ENCODE measurements around the gene DEPDC1B.
"Not testable (repeated sequence)": the region's sequence is repeated elsewhere in the genome, so short reads cannot be mapped to it uniquely, and the experiment has no call there.

Gene DEPDC1B

DNA sequence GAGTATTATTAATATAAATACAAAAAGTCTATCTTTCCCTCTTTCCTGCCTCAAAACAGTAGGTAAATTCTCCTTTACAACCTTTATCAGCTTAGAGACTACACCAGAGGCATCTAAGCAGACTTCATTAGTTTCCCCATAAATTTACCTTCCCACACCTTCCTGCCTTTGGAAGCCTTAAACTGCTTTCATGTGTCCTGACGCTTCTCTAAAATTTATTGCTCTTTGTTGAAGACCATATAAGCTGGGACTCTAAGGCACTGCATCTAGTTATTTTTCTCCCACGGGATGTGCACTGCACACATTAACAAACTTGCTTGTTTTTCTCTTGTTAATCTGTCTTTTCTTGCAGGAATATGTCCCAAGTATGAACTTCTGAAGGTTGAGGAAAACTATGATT, 51.8 kb downstream of the DEPDC1B start:
- H3K27me3 Mint-ChIP-seq = no peaks in the 10 kb centered on the region
- H3K27ac Mint-ChIP-seq = no peak overlapping the region
- no peak overlapping the region for H3K4me3 Mint-ChIP-seq
- DNase-seq = no peak
- no peaks in the 10 kb centered on the region for H3K9me3 Mint-ChIP-seq
- no peaks in the 10 kb centered on the region for H3K36me3 Mint-ChIP-seq
- no peaks in the 10 kb centered on the region for H3K4me1 Mint-ChIP-seq
- ATAC-seq (replicated peaks) = no peak

- Mint-ChIP-seq H3K9me3 (peaks cover 0 to 2% of the 10 kb centered on the region in 2 donors), H3K27ac (no peak overlapping the region), H3K4me3 (no peak overlapping the region), H3K27me3 (no peaks in the 10 kb centered on the region), H3K4me1 (no peaks in the 10 kb centered on the region), H3K36me3 (no peaks in the 10 kb centered on the region)
- DNase-seq (no peak), ATAC-seq (replicated peaks) (no peak)
These were observed 59.1 kb downstream of the DEPDC1B start for GRCh38 chr5:60640901-60641300.

DNA sequence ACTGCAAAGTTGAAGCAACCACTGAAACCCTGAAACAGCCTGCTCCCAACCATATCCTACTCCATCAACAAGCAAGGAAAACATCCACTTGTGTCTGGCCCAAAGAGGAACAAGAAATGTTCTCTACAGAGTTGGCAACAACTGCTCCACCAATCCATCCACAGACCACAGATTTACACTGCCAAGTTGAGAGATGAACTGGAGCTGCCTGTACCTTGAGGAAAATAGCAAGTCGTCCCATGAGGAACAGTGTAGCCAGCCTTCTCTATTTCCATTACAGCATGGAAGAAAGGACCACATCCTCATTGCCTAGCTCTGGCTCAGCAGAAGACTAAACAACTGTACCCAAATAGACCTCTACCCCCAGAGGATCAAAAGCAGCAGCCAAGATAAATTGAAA, 60.4 kb downstream of the DEPDC1B start:
- no peak overlapping the region for H3K27ac Mint-ChIP-seq
- no peak for ATAC-seq (replicated peaks)
- no peak overlapping the region for H3K4me3 Mint-ChIP-seq
- no peaks in the 10 kb centered on the region for H3K36me3 Mint-ChIP-seq
- H3K4me1 Mint-ChIP-seq = no peaks in the 10 kb centered on the region
- no peak for DNase-seq
- peaks cover 0 to 2% of the 10 kb centered on the region in 2 donors for H3K9me3 Mint-ChIP-seq
- H3K27me3 Mint-ChIP-seq = no peaks in the 10 kb centered on the region

DNA sequence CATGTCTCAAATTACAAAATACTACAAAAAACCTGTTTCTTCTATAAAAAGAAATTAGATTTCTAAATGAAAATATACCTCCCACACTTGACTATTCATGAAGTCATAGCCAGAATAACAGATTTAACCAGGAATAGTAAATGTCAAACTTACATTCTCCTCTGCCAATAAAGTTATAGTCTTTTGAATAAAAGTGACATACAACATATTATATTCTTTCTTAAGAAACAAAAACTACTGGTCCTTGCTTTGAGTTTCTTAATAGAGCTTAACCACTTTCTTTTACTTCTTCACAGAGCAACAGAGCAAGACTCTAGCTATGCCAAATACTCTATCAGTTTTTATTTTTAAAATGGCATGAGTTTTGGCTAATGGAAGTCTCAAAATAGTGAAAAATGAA, 61.7 kb downstream of the DEPDC1B start:
- no peaks in the 10 kb centered on the region for H3K36me3 Mint-ChIP-seq
- no peaks in the 10 kb centered on the region for H3K4me1 Mint-ChIP-seq
- no peak overlapping the region for H3K4me3 Mint-ChIP-seq
- peaks cover 0 to 2% of the 10 kb centered on the region in 2 donors for H3K9me3 Mint-ChIP-seq
- H3K27ac Mint-ChIP-seq = no peak overlapping the region
- ATAC-seq (replicated peaks) (no peak), DNase-seq (no peak)
- H3K27me3 Mint-ChIP-seq = no peaks in the 10 kb centered on the region

- Mint-ChIP-seq H3K27me3 (no peaks in the 10 kb centered on the region), H3K36me3 (peaks cover 0 to 1% of the 10 kb centered on the region in 2 donors), H3K9me3 (peaks cover 0 to 2% of the 10 kb centered on the region in 2 donors), H3K4me3 (no peak overlapping the region), H3K4me1 (no peaks in the 10 kb centered on the region), H3K27ac (no peak overlapping the region)
- DNase-seq (no peak), ATAC-seq (replicated peaks) (no peak)
These were observed 63.3 kb downstream of the DEPDC1B start for GRCh38 chr5:60636644-60637043.

DNA sequence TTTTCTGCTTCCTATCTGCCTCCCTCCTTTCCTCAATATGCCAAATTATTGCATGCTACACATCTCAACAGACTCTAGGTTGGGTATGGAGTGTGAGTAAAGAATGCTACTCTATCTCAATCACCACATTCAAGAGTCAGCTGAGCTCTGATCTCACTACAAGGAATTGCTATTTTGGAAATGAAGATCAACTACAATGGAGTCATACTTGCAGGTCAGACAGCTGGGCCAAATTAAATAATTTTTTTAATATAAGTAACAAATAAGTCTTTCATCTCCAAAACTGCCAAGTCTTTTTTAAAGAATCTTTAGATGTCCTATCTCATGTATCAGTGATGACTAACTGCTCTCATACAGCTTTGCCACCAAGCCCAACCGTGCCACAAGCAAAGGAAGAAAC, 64.0 kb downstream of the DEPDC1B start:
- H3K36me3 Mint-ChIP-seq = peaks cover 0 to 1% of the 10 kb centered on the region in 2 donors
- H3K4me1 Mint-ChIP-seq = no peaks in the 10 kb centered on the region
- no peak for ATAC-seq (replicated peaks)

GRCh38 chr5:60634051-60634450, 65.9 kb downstream of the DEPDC1B start:
- H3K27ac Mint-ChIP-seq = no peak overlapping the region
- no peak for DNase-seq
- H3K9me3 Mint-ChIP-seq = peaks cover 0 to 2% of the 10 kb centered on the region in 2 donors
- H3K4me3 Mint-ChIP-seq = no peak overlapping the region
- H3K36me3 Mint-ChIP-seq = peaks cover 0 to 1% of the 10 kb centered on the region in 2 donors
- no peaks in the 10 kb centered on the region for H3K4me1 Mint-ChIP-seq
- no peaks in the 10 kb centered on the region for H3K27me3 Mint-ChIP-seq
- ATAC-seq (replicated peaks) = no peak

More for the DNA sequence above, 64.0 kb downstream of the DEPDC1B start:
- DNase-seq = no peak
- H3K27ac Mint-ChIP-seq = no peak overlapping the region
- peaks cover 0 to 2% of the 10 kb centered on the region in 2 donors for H3K9me3 Mint-ChIP-seq
- no peak overlapping the region for H3K4me3 Mint-ChIP-seq
- no peaks in the 10 kb centered on the region for H3K27me3 Mint-ChIP-seq

- Mint-ChIP-seq H3K27ac (no peak overlapping the region), H3K36me3 (peaks cover 0 to 1% of the 10 kb centered on the region in 2 donors), H3K4me1 (no peaks in the 10 kb centered on the region), H3K9me3 (peaks cover 0 to 2% of the 10 kb centered on the region in 2 donors), H3K4me3 (no peak overlapping the region), H3K27me3 (no peaks in the 10 kb centered on the region)
- ATAC-seq (replicated peaks) (no peak), DNase-seq (no peak)
These were observed 66.6 kb downstream of the DEPDC1B start for GRCh38 chr5:60633341-60633740.

DNA sequence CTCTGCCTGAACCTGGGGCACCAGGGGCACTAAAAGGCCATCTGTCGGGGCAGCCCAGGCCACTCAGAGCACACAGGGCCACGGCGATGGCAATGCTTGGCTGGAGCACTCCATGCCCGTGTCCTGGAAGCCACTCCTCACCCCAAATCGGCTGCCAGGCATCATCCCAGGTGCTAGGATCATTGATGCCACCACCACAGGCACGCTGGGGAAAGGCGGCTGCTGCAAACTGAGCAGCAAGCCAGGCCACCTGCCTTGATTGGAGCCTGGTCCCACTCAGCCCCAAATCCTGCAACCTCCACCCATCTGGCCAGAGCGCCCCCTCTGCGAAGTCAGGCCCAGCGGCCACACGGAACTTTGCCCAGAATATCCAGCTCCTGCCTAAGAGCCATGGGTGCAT, 67.8 kb downstream of the DEPDC1B start:
- Mint-ChIP-seq H3K27ac (no peak overlapping the region), H3K4me1 (no peaks in the 10 kb centered on the region), H3K4me3 (no peak overlapping the region), H3K36me3 (peaks cover 0 to 1% of the 10 kb centered on the region in 2 donors), H3K27me3 (no peaks in the 10 kb centered on the region), H3K9me3 (no peaks in the 10 kb centered on the region)
- DNase-seq (no peak), ATAC-seq (replicated peaks) (no peak)

- Mint-ChIP-seq H3K36me3 (peaks cover 0 to 1% of the 10 kb centered on the region in 2 donors), H3K27me3 (no peaks in the 10 kb centered on the region), H3K9me3 (no peaks in the 10 kb centered on the region), H3K4me3 (no peak overlapping the region), H3K27ac (no peak overlapping the region), H3K4me1 (no peaks in the 10 kb centered on the region)
- ATAC-seq (replicated peaks) (no peak), DNase-seq (no peak)
These were observed 69.1 kb downstream of the DEPDC1B start for GRCh38 chr5:60630836-60631235.

DNA sequence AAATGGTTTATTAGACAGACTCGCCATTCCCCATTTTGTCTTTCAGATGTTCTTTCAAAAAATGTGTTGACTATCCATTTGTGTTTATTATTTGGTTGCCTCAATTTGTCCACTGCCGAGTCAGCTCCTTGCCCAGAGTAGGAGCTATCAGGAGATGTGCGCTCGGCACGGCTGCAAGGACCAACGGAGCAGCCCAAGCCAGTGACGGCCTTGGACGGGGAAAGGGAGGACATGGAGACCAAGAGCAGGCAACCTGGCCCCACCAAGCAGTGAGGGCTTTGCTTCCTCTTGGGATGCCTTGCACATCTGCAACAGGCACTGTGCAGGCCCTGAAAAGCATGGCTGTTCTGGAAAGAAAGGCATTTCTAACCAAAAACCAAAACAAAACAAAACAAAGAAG, 69.8 kb downstream of the DEPDC1B start:
- ATAC-seq (replicated peaks) = no peak
- Mint-ChIP-seq H3K27me3 (no peaks in the 10 kb centered on the region), H3K27ac (no peak overlapping the region), H3K9me3 (no peaks in the 10 kb centered on the region), H3K4me1 (no peaks in the 10 kb centered on the region), H3K36me3 (peaks cover 0 to 1% of the 10 kb centered on the region in 2 donors), H3K4me3 (no peak overlapping the region)
- DNase-seq = no peak

DNA sequence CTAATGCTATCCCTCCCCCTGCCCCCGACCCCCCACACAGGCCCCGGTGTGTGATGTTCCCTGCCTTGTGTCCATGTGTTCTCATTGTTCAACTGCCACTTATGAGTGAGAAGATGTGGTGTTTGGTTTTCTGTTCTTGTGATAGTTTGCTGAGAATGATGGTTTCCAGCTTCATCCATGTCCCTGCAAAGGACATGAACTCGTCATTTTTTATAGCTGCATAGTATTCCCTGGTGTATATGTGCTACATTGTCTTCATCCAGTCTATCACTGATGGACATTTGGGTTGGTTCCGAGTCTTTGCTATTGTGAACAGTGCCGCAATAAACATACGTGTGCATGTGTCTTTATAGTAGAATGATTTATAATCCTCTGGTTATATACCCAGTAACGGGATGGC, 75.1 kb downstream of the DEPDC1B start:
- not testable (repeated sequence) for ATAC-seq (replicated peaks); H3K9me3 Mint-ChIP-seq

DNA sequence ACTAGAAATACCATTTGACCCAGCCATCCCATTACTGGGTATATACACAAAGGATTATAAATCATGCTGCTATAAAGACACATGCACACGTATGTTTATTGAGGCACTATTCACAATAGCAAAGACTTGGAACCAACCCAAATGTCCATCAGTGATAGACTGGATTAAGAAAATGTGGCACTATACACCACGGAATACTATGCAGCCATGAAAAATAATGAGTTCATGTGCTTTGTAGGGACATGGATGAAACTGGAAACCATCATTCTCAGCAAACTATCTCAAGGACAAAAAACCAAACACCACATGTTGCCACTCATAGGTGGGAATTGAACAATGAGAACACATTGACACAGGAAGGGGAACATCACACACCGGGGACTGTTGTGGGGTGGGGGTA, 79.2 kb downstream of the DEPDC1B start:
- H3K4me1 Mint-ChIP-seq; DNase-seq; ATAC-seq (replicated peaks); H3K27ac Mint-ChIP-seq; H3K36me3 Mint-ChIP-seq; H3K4me3 Mint-ChIP-seq; H3K9me3 Mint-ChIP-seq; H3K27me3 Mint-ChIP-seq: not testable (repeated sequence)

More for the DNA sequence above, 75.1 kb downstream of the DEPDC1B start:
- H3K4me1 Mint-ChIP-seq, H3K4me3 Mint-ChIP-seq, H3K36me3 Mint-ChIP-seq, H3K27ac Mint-ChIP-seq, DNase-seq, H3K27me3 Mint-ChIP-seq: not testable (repeated sequence)

DNA sequence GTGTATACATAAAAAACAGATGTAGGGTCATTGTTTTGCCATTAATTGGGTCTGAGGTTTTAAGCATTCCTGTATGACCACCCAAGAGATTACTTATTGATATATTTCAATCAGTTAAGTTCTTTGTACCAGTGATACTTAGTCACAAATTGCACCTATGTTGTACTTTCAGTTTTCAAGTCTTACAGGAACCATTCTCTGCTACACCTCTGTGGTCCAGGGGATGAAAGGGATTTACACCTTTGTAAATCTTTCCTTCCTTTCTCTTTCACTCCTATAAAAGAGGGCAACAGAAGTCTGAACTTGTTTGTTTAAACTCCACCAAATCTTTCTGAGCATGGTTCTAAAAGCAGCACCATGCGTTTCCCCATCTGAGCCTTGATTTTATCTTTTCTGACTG, 86.1 kb downstream of the DEPDC1B start:
- H3K4me3 Mint-ChIP-seq = no peak overlapping the region
- H3K27me3 Mint-ChIP-seq = no peaks in the 10 kb centered on the region
- peaks cover 0 to 2% of the 10 kb centered on the region in 2 donors for H3K36me3 Mint-ChIP-seq
- no peak overlapping the region for H3K27ac Mint-ChIP-seq
- ATAC-seq (replicated peaks) = no peak
- peaks cover 0 to 2% of the 10 kb centered on the region in 2 donors for H3K9me3 Mint-ChIP-seq
- H3K4me1 Mint-ChIP-seq = peaks cover 7 to 12% of the 10 kb centered on the region in 2 donors
- DNase-seq = no peak

- DNase-seq (no peak), ATAC-seq (replicated peaks) (no peak)
- Mint-ChIP-seq H3K27me3 (no peaks in the 10 kb centered on the region), H3K9me3 (no peaks in the 10 kb centered on the region), H3K27ac (no peak overlapping the region), H3K4me1 (peaks cover 7 to 12% of the 10 kb centered on the region in 2 donors), H3K4me3 (no peak overlapping the region), H3K36me3 (no peaks in the 10 kb centered on the region)
These were observed 88.7 kb downstream of the DEPDC1B start for GRCh38 chr5:60611099-60611740.

- Mint-ChIP-seq H3K27ac (no peak overlapping the region), H3K27me3 (no peaks in the 10 kb centered on the region), H3K4me1 (peaks cover 1 to 6% of the 10 kb centered on the region in 2 donors), H3K36me3 (no peaks in the 10 kb centered on the region), H3K4me3 (no peak overlapping the region), H3K9me3 (no peaks in the 10 kb centered on the region)
- DNase-seq = no peak
- ATAC-seq (replicated peaks) = no peak
These were observed 95.2 kb downstream of the DEPDC1B start for GRCh38 chr5:60604771-60605170.
